Renal pelvis (tissue), 4 donors: Measurements from ENCODE around the gene LCN12. TPM values are rescaled to one million over a fixed set of nuclear protein-coding genes. Genes with fewer than 3 reads are reported as not detected.

ENCODE experiments used
- DNase-seq: peaks from one replicate; pipeline ENCODE4 v3.0.0-alpha.2; 2013
- polyA plus RNA-seq, 3 donors: library from polyadenylated mRNA; unstranded; fragments of 120-200 nt; gene quantifications; one replicate each; pipeline ENCODE4 v1.2.1, GENCODE V29; 2013; ENCODE audit not compliant: insufficient read length in 3 of 3

The LCN12 gene
- polyA plus RNA-seq, 3 donors = 23.7 to 39.5 (median 37.3) TPM

DNA sequence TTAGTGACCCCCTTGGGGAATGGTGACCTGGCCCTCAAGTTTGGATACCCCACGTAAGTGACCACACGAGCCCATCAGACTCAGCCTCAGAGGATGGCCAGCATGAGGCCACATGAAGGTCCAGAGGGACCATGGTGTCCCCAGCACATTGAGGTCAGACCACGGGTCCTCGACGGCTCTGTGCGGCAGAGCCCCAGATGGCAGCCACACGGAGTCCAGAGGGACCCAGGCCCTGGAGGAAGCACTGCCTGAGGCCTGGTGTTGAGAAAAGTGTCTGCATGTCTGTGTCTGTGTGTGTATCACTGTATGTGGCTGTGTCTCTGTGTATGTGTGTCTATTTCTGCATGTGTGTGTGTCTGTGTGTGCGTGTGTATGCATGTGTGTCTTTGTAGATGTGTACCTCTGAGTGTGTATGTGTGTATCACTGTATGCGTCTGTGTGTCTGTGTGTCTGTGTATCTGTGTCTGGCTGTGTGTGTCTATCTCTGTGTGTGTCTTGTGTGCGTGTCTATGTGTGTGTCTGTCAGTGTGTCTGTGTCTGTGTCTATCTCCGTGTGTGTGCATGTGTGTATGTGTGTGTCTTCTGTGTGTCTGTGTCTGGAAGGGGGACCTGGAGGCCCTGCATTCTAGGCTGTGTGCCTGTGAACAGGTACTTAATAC lies 31.7 kb downstream of the LCN12 start:
- no peak for DNase-seq

DNA sequence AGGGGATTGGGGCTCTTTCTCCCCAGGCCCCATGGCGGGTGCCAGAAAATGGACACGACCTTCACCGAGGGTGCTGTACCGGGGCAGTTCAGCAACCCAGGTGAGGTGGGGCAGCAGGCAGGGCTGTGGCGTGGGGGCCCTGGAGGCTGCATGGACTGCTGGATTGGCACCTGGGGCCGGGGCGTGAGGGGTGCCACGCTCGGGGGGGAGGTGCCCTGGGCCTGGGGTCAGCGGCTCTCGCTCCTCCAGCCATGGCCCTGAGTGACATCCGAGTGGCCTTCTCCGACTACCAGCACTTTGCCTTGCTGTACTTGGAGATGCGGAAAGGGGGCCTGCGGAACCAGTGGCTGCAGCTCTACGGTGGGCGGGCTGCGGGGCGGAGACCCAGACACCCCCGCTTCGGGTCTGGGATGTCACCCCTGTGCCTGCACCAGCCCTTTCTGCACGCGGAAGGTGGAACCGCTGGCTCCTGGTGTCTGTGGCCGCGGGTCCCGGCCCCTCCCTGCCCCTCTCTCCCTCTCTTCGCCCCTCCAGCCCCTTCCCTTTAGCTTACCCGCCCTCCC lies 32.5 kb downstream of the LCN12 start:
- DNase-seq = no peak

DNA sequence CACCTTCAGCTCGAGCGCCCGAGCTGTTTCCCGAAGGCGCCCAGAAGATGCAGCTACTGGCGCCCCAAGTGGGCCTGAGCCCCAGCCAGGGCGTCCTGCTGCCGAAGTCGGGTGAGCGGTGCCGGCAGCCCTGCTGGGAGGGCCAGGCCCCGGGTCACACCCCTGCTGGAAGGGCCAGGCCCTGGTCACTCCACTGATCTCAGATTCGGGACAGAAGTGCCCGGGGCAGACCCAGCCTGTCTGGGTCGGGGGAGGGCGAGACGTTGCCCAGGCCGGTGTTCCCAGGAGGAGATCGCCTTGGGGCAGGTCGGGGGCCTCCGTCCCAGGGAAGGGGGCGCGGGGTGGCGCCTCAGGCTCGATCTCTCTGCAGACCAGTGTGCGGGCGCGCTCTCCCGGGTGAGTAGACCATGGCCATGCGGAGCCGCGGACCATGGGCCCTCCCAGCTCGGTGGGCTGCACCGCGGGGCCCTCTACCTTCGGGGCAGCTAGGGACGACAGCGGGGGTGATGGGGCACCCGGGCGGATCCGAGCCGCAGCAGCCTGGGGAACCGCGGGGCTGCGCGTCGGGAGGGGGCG lies 33.0 kb downstream of the LCN12 start:
- DNase-seq = no peak

DNA sequence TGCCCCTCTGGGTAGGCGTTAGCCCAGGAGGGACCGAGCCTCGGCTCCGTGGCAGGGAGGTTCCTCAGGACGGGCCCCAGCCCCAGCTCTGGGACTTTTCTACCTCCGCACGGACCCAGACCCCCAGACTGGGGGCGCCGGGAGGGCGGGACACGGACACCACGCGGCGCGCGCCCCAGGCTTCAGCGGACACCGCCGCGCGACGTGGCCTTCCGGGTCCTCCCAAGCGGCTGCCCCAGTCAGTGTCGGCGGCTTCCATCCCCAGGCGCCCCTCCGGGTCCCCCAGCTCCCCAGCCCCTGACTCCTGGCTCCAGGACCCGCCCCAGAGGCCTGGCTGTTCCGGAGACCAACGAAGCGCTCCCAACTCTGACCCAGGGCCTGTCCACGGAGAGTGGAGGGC lies 33.8 kb downstream of the LCN12 start:
- no peak for DNase-seq

DNA sequence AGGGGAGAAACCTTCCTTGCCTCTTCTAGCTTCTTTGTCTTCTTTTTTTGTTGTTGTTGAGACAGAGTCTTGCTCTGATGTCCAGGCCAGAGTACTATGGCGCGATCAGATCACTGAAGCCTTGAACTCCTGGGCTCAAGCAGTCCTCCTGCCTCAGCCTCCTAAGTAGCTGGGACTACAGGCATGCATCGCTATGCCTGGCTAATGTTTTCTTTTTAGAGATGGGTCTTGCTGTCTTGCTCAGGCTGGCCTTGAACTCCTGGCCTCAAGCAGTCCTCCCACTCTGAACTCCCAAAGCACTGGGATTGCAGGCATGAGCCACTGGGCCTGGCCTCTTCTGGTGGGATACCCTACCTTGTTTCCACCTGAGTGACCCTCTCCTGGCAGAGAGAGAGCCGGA lies 36.8 kb downstream of the LCN12 start:
- DNase-seq = no peak

DNA sequence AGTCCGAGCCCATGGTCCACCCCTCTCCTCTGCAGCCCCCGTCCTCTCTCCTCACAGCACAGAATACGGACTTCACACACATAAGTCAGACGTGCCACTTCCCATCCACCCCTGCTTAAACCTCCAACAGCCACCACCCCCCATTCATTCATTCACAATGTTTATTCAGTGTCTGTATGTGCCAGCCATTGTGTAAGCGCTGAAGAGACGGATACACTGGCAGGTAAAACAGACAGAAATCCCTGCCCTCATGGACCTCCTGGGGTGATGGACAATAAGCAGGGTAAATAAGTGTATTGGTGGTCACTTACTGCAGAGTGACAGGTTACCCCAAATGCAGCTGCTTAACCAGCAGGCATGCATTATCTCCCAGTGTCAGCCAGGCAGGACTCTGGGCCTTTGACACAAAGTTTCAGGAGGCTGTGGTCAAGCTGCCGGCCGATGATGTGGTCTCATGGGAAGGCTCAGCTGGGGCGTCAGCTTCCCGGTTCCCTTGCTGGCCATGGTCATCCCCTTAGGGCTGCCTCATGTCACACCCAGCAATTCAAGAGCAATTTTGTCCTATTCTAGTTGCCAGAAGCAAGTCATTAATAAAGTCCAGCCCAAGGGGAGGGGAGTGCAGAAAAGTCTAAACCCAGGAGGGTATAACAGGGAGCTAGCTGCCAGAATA lies 38.3 kb downstream of the LCN12 start:
- no peak for DNase-seq

DNA sequence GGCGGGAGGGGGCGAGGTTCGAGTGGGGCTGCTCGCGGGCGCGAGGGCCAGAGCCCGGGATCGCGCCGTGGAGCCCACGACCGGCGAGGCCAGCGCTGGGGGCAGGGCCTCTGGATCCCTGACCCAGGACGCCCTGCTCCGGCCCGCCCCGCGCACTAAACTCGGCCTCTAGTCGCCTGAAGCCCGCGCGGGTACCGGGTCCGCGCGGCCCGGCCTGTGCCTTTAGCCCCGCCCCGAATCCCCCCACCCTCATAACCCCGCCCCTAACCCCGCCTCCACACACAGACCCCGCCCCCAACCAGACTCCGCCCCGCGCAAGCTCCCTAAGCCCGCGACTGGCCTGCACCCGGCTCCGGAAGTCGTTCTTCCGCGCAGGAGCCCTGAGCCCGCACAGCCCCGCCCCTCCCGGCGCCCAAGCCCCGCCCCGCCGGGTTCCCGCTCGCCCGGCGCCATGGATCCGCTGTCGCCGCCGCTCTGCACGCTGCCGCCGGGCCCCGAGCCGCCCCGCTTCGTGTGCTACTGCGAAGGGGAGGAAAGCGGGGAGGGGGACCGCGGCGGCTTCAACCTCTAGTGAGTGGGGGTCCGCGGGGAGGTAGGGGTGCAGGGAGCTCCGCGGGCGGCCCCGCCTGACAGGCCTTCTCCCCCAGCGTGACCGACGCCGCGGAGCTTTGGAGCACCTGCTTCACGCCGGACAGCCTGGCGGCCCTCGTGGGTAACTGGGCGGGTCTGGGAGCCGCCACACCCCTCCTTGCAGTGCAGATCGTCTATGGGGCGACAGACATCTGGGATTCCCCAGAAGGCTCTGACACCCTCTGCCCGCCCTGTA lies 40.1 kb downstream of the LCN12 start, which contains the start of gene PAXX:
Gene PAXX (plus strand): TSS at position 430 of the 826 bp plus-strand sequence. CDS start 22 bp downstream, at position 452.
- DNase-seq = peak; percentile 85

DNA sequence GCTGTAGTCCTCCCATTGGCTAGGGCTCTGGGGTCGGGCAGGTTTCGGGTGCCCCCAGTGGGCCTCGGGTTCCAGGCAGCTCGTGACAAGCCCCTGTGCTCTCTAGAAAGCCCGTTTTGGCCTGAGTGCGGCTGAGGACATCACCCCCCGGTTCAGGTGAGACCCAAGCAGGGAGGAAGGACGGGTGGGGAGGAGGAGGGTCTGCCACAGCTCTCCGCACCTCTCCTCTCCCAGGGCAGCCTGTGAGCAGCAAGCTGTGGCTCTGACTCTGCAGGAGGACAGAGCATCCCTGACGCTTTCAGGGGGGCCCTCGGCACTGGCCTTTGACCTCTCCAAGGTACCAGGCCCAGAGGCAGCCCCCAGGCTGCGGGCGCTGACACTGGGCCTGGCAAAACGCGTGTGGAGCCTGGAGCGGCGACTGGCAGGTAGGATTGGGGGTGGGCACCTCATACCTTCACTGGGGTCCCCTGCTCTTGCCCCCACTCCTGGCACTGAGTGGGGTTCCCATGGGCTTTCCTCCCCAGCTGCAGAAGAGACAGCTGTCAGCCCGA lies 40.8 kb downstream of the LCN12 start:
- no peak for DNase-seq

DNA sequence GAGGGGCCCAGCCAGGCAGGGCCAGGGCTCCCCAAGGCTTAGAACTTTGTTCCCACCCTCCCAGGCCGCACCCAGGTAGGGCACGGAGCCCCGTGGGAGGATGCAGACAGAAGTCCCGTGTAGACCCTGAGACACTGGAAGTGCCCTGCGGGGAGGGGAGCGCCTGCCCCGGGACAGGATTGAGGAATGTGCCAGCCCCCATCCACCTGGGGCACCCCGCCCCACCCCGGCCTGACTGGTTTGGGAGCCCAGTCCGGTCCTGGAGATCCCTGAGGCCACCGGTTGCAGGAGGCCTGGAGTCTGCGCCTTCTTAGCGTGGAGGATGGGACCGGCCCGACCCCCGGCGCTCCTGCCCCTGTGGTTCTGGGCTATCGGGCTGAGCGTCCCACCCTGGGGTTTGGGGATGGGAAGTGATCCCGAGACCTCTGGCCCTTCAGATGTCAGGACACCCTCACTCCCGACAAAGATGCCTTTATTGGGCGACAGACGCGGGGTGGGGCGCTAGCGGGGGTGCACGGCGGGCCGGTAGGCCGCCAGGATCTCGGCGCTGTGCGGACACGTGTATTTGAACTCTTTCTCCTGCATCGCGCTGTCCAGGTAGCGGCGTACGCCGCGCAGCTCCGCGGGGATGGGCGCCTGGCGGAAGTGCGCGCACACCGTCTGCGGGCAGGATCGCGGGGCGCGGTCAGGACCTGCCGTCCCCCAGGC lies 42.3 kb downstream of the LCN12 start:
- no peak for DNase-seq

DNA sequence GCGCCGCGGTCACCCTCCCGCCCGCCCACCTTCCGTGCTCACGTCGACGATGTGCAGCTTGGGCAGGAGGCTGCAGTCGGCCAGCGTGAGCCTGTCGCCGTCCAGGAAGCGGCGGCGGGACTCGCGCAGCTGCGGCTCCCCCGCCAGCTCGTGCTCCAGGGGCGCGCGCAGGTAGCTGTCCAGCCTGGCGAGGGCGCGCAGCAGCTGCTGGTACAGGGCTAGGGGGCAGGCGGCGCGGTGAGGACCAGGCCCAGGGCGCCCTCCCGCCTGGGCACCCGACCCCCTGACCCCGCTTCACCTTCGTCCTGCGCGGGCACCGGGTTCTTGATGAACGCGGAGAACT lies 42.8 kb downstream of the LCN12 start:
- no peak for DNase-seq

DNA sequence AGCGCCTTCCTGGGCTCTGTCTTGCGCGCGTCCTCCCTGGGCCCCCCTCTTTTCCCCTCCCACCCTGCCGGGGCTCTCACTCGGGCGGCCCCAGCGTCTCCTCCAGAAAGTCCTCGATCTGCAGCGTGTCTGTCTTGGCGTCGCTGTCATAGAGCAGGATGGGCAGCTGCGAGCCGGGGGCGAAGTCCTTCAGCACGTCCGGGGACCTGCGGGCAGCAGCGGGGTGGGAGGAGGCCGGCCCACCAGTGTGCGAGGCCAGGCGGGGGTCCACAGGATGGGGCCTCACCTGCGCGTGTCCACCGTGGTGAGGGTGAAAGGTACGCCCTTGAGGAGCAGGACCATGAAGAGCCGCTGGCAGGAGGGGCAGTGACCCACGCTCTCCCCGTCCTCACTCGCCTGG lies 43.3 kb downstream of the LCN12 start:
- no peak for DNase-seq

DNA sequence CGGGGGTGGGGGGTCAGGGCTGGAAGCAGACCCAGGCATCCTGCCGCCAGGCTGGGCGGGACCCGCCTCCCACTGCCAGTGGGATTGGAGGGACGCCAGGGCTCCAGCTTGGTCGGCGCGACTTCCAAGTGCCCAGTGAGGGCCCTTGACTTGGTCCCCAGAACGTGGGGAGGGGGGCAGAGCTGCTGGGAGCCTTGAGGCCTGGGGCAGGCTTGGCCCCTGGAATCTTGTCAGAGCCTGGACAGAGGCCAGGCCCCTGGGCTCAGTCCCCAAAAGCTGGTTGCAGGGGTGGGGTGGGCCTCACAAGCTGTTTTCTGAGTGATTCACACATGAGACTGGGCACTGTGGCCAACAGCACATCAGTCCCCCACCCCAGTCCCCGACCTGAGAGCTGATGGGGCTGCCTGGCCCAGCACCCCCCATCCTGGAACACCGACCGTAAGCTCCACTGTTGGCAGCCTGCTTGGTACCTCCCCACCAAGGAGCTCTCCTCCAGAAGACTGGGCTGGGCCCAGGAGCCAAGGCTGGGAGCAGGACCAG lies 43.8 kb downstream of the LCN12 start:
- DNase-seq = no peak

DNA sequence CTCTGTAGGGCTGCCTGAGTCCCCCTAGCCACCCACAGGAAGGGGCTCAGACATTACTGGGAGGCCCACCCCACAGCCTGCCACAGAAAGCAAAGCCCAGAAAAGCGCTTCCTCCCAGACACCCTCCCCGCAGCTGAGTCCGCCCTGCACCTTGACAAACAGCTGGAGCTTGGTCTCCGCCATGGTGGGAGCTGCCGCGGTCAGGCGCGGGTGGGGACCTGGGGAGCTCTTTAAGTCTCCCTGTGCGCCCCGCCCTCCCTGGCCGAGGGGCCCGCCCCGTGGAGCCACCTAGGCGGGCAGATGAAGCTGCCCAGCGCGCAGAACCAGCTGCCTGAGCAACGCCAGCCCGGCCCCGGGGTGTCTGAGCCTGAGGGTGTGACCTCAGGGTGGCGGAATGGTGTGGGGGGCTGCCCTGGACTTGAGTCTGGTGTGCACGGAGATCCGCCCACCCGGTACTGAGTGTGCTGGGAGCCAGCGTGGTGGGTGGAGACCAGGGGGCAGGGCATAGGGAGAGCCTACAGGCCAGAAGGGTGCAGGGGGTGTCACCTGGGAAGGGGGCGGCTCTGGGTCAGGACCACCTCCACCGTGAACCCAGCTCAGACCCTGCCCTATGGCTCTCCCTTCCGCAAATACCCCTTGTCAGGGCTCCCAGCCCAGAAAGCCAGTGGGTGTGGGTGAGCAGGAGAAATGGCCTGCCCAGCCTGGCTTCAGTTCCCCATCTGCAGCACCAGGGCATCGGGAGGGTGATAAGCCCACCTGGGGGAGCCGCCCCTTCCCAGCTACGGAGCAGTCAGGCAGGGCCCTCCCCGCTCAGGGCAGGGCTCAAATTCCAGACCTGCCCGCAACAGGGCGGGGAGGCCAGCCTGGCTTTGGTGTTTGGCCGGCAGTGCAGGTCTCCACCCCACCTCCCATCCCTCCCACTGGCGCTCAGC lies 44.6 kb downstream of the LCN12 start, which contains the start of gene CLIC3:
Gene CLIC3 (minus strand): TSS at position 208 of the 932 bp plus-strand sequence. CDS start 25 bp downstream, at position 183.
- no peak for DNase-seq

DNA sequence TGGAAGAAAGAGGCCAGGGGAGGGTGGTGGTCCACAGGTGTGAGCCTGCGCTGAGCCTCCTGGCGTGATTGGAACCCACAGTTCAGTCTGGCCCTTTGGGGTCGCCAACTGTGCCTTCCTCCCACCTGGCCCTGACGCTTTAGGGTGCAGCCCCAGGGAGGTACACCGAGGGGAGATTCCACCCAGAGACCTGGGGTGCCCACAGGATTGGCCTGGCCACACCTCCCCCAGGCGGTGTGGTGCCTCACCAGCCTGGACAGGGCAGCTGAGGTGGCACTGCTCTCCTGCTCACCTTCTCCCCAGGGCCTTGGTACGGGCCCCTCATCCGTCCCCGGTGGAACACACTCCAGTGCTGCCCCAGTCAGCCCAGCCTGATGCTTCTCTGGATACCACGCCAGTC lies 45.3 kb downstream of the LCN12 start:
- no peak for DNase-seq

DNA sequence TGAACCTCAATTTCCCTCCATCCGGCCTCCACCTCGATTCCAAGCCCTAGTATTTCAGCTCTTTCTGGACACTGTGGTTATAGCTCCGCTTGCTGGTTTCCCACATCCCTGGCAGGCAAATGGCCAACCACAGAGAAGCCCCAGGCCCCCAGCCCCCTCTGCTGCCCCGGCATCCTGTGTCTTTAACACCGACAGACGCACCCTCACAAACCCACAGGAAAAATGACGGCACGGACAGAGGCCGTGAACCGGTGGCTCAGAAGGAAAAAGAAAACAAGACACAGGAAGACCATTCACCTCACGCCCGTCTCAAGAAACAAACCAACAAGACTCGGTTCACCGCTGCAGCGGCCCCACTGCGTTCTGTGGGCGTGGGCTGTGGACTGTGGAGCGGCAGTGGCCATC lies 45.8 kb downstream of the LCN12 start:
- no peak for DNase-seq

DNA sequence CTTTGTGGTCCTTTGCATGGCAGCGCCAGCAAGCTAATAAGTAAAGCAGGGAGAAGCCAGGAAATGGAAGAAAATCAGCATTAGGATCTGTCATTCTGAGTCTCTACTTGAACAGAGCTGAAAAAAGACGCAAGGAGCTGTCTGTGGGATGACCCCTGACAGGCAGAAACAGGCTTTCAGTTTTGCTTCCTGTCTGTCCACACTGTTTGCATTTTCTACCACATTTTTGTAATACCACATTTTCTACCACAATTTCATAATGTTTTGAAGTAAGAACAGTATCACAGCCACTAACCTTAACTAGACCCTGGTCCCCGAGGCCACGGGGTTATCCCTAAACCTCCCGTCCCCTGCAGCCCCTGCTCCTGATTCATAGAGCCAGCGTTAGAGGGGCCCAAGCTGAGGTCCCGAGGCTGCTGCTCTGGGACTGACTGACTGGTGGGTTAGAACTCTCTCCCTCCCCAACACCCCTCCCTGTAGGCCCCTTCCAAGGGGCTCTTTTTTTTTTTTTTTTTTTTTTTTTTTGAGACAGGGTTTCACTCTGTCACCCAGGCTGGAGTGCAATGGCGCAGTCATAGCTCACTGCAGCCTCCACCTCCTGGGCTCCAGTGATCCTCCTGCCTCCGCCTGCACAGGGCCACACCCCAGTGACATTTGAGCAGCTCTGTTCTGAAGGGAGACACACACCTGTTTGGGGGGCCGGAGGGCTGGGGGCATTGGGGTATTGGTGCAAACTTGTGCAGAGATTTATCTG lies 48.3 kb downstream of the LCN12 start:
- no peak for DNase-seq

DNA sequence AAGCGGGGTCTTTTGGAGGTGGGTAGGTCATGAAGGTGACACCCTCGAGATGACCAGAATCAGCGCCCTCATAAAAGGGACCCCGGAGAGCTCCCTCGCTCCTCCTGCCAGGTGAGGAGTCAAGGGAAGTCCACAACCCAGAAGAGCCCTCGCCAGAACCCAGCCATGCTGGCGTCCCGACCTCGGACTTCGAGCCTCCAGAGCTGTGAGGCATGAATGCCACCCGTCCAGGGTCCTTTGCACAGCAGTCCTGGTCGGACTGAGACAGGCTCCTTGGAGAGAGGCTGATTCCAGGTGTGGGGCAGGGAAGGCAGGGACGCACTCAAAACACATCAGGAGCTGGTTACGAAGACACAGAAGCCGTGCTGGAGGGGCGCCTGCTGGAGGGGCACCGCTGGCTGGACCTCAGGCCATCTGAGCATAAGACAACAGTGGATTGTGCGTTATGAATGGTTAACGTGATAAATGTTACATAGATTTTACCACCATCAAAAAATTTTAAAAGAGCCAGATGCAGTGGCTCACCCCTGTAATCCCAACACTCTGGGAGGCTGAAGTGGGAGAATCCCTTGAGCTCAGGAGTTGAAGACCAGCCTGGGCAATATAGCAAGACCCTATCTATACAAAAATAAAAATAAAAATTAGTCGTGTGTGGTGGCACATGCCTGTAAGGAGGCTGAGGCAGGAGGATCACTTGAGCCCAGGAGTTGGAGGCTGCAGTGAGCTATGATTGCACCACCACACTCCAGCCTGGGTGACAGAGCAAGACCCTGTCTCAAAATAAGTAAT lies 50.0 kb downstream of the LCN12 start:
- DNase-seq = no peak

DNA sequence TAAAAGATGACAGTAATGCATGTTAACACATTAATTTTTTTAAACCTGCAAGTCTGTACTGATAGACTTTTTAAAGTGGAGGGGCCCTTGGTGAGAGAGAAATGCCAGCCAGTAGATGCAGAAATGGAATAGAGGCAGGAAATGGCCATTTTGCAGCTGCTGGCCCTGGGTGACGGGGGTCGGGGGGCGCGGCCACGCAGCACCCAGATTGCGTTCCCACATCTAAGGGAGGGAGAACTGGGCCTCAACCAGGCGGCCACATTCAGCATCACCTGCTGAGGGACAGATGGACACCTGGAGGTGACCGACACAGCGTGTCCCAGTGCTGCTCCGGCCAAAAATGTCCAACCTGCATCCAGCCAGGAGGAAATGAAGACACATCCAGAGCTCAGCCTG lies 50.6 kb downstream of the LCN12 start:
- no peak for DNase-seq
